Suprapubic skin (tissue), 4 donors: Measurements from ENCODE around the gene CARD10.

Experiments
- POLR2A ChIP-seq, 2 donors: fragments of 450-650 bp; IDR thresholded peaks; one replicate each; pipeline ENCODE4 v1.6.1; 2017; ENCODE audit warnings: antibody characterized with exemption in 2 of 2, mild to moderate bottlenecking in 2 of 2, moderate library complexity in 2 of 2
- POLR2AphosphoS5 ChIP-seq, 3 donors: sonication (generic); formaldehyde crosslinking; IDR thresholded peaks; one replicate each; pipeline ENCODE4 v1.6.1; 2017; ENCODE audit warnings: antibody characterized with exemption in 3 of 3
- TF ChIP-seq, protein P1 (sequence below), 2 donors: fragments of 200-600 bp in 1 of 2; fragments of 450-650 bp in 1 of 2; sonication (generic) in 1 of 2; IDR thresholded peaks; one replicate each; pipeline ENCODE4 v1.5.1; 2016 to 2019; ENCODE audit warnings: antibody characterized with exemption in 2 of 2, mild to moderate bottlenecking in 1 of 2, moderate library complexity in 1 of 2

- TF ChIP-seq, protein P1, sequence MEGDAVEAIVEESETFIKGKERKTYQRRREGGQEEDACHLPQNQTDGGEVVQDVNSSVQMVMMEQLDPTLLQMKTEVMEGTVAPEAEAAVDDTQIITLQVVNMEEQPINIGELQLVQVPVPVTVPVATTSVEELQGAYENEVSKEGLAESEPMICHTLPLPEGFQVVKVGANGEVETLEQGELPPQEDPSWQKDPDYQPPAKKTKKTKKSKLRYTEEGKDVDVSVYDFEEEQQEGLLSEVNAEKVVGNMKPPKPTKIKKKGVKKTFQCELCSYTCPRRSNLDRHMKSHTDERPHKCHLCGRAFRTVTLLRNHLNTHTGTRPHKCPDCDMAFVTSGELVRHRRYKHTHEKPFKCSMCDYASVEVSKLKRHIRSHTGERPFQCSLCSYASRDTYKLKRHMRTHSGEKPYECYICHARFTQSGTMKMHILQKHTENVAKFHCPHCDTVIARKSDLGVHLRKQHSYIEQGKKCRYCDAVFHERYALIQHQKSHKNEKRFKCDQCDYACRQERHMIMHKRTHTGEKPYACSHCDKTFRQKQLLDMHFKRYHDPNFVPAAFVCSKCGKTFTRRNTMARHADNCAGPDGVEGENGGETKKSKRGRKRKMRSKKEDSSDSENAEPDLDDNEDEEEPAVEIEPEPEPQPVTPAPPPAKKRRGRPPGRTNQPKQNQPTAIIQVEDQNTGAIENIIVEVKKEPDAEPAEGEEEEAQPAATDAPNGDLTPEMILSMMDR (IDR thresholded peaks at IDR 0.05): no peak
- TF ChIP-seq POLR2A (IDR thresholded peaks at IDR 0.05): no peak
- TF ChIP-seq POLR2AphosphoS5 (IDR thresholded peaks at IDR 0.05): no peak
Observed at GRCh38 chr22:37448516-37449127, 70.6 kb downstream of the CARD10 start.
